ENCODE results near the gene TACR1. TPM values are rescaled to one million over a fixed set of nuclear protein-coding genes. Genes with fewer than 3 reads are reported as not detected.

TACR1 gene
- total and polyA plus RNA-seq, 2 of the 8 experiments (the other 6 are each of a cell fraction or from before 2014, with no cell fraction given): 0.09 to 0.37 TPM

DNA sequence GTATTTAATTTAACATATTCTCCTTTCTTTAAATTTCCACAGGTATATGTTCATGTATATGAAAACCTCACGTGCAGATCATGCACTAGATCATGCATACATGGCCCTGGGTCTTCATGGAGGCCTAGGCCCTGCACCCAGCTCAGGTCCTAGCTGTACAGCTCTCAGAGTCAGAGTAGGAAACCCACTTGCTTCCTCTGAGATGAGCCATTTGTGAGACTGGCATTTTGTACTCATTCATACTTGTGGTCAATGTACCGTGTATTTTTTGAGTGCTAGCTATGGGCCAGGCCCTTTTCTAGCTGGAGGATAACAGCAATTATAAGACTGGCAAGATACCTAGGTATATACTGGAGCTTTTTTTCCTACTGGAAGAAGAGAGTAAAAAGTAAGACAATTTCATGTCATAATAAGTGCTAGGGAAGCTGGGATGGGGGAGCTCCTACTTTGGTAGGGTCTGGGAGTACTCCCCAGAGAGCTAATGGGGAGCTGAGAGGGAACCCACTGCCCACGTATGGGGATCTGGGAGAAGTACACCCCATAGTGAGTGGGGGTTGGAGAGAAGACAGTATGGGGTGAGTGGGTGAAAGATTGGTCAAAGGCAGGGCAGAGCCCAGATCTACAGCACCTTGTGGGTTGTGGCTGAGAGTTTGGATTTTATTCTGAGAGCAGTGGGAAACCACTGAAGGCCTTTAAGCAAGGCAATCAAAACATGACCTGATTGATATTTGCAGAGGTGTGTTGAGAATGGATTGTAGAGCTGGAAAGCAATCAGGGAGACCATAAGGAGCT is 168.9 kb downstream of the TACR1 start:
- CTCF ChIA-PET (ENCODE audit: partially characterized antibody): interaction anchor here (0.6 to 1.6 kb wide), 6 partner anchors 9 to 942 kb away, joined by 3 to 4 read pairs (median 3); no protein-coding TSS in a partner anchor
- Histone ChIP-seq H4K20me1 (replicated peaks in 1 of 2; ENCODE audit: control insufficient read depth in 1 of 2, insufficient read depth in 2 of 2, low read length in 2 of 2) (no peaks in the 10 kb centered on the region), H4K8ac (ENCODE audit: extremely low read depth, insufficient read depth, low read length) (no peak overlapping the region), H2AK5ac (ENCODE audit: low read depth, low read length) (no peak overlapping the region), H3K27ac (ENCODE audit: low read depth, low read length) (no peak overlapping the region), H3K18ac (ENCODE audit: extremely low read depth, low read length) (no peak overlapping the region), H3K9me3 (ENCODE audit: insufficient read depth in 2 of 2, low read depth in 1 of 2, low read length in 1 of 2) (no peaks in the 10 kb centered on the region), H2BK20ac (ENCODE audit: low read length) (no peak overlapping the region), H2BK120ac (replicated peaks; ENCODE audit: low read depth, low read length) (no peak overlapping the region), H3K79me2 (ENCODE audit: control insufficient read depth in 1 of 2, insufficient read depth in 2 of 2, low read length in 2 of 2) (no peaks in the 10 kb centered on the region), H3K4me1 (replicated peaks in 1 of 4; ENCODE audit: control insufficient read depth in 3 of 4, insufficient read depth in 4 of 4, low read length in 3 of 4) (no peaks in the 10 kb centered on the region), H3K4me2 (ENCODE audit: insufficient read depth in 1 of 2, low read depth in 2 of 2, low read length in 2 of 2) (no peak overlapping the region), H2BK5ac (ENCODE audit: low read depth, low read length) (no peak overlapping the region), H3K56ac (replicated peaks; ENCODE audit: insufficient read length, low read depth, low read length) (no peak overlapping the region), H3K23ac (ENCODE audit: insufficient read length) (no peak overlapping the region), H2AFZ (ENCODE audit: low read length) (no peak overlapping the region), H3K23me2 (ENCODE audit: low read depth, low read length) (no peaks in the 10 kb centered on the region), H3K36me3 (ENCODE audit: control insufficient read depth in 2 of 4, insufficient read depth in 4 of 4, low read length in 3 of 4) (no peaks in the 10 kb centered on the region), H4K5ac (ENCODE audit: insufficient read length, low read depth, low read length) (no peak overlapping the region), H3K9ac (replicated peaks in 1 of 4; ENCODE audit: extremely low read depth in 1 of 4, low read depth in 3 of 4, low read length in 3 of 4) (no peak overlapping the region), H3K27me3 (replicated peaks in 1 of 4; ENCODE audit: control insufficient read depth in 3 of 4, extremely low read depth in 1 of 4, insufficient read depth in 3 of 4, low read length in 3 of 4) (no peaks in the 10 kb centered on the region), H2BK15ac (ENCODE audit: low read length) (no peak overlapping the region), H3K14ac (ENCODE audit: insufficient read length) (no peak overlapping the region), H2BK12ac (ENCODE audit: low read depth, low read length) (no peak overlapping the region), H3K4me3 (ENCODE audit: extremely low read depth in 1 of 4, insufficient read depth in 2 of 4, low read depth in 3 of 4, low read length in 4 of 4) (no peak overlapping the region), H3K4ac (replicated peaks; ENCODE audit: insufficient read length, low read depth, low read length) (no peak overlapping the region), H3K79me1 (ENCODE audit: low read depth, low read length) (no peaks in the 10 kb centered on the region), H4K91ac (replicated peaks; ENCODE audit: insufficient read length, low read length) (no peak overlapping the region)
- POLR2A ChIA-PET (ENCODE audit: partially characterized antibody): no interaction called here
- DNase-seq (ENCODE audit: low read depth in 1 of 2, low spot score in 2 of 2): no peak
- FAIRE-seq: no peak
- WGBS, 2 experiments (ENCODE audit: extremely low coverage in 1 of 2, insufficient coverage in 1 of 2, insufficient read length in 1 of 2, insufficient replicate concordance in 2 of 2, low coverage in 1 of 2, low lambda C conversion rate in 2 of 2, missing lambda C conversion rate in 1 of 2): 89% methylated on average over 3 of the region's 3 CpGs; no CpG with 5 or more reads in 1 of the 2 experiments
- TF ChIP-seq RXRA (IDR thresholded peaks at IDR 0.05; ENCODE audit: insufficient read depth, low read depth, low read length) (no peak), SIX5 (IDR thresholded peaks at IDR 0.05; ENCODE audit: low read depth, low read length) (no peak), SAP30 (IDR thresholded peaks at IDR 0.05; ENCODE audit: insufficient read depth, insufficient replicate concordance, low read length) (no peak), TCF12 (IDR thresholded peaks at IDR 0.05; ENCODE audit: low read depth, low read length) (no peak), SUZ12 (IDR thresholded peaks at IDR 0.05; ENCODE audit: low read length) (no peak), CHD2 (IDR thresholded peaks at IDR 0.05; ENCODE audit: low read length) (no peak), EP300 (IDR thresholded peaks at IDR 0.05; ENCODE audit: borderline replicate concordance in 1 of 2, low read depth in 2 of 2, low read length in 2 of 2) (no peak), BACH1 (IDR thresholded peaks at IDR 0.05; ENCODE audit: low read length) (no peak), ASH2L (IDR thresholded peaks at IDR 0.05; ENCODE audit: low read length) (no peak), KDM5A (IDR thresholded peaks at IDR 0.05; ENCODE audit: low read length) (no peak), EZH2 (IDR thresholded peaks at IDR 0.05; ENCODE audit: low read depth, low read length, severe bottlenecking) (no peak)
- TF ChIP-seq, protein P1, sequence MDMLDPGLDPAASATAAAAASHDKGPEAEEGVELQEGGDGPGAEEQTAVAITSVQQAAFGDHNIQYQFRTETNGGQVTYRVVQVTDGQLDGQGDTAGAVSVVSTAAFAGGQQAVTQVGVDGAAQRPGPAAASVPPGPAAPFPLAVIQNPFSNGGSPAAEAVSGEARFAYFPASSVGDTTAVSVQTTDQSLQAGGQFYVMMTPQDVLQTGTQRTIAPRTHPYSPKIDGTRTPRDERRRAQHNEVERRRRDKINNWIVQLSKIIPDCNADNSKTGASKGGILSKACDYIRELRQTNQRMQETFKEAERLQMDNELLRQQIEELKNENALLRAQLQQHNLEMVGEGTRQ (IDR thresholded peaks at IDR 0.05; ENCODE audit: low read length): no peak

All from H1 (cell line).